GM20000 (cell line): ENCODE measurements around the gene TANGO6.

Experiments used
- DNase-seq: peaks from one replicate; pipeline ENCODE4 v3.0.0; 2012; ENCODE audit warnings: low spot score
- CTCF ChIP-seq: IDR thresholded peaks from 2 replicates; pipeline ENCODE4 v1.5.1; 2012; ENCODE audit warnings: mild to moderate bottlenecking, control low read depth; ENCODE audit errors: extremely low read depth, missing control alignments

The TANGO6 gene

GRCh38 chr16:69109486-69110270, 266.3 kb downstream of the TANGO6 start:
- TF ChIP-seq CTCF, result no peak
- no peak for DNase-seq

GRCh38 chr16:69110406-69110805, 267.1 kb downstream of the TANGO6 start:
- TF ChIP-seq CTCF, result no peak
- DNase-seq, result no peak

- no peak for DNase-seq
- TF ChIP-seq CTCF, result no peak
Measured at GRCh38 chr16:69111216-69111875, 268.0 kb downstream of the TANGO6 start.

GRCh38 chr16:69111876-69112230, 268.5 kb downstream of the TANGO6 start:
- TF ChIP-seq CTCF, result no peak
- DNase-seq, result no peak

GRCh38 chr16:69112285-69113129, 269.2 kb downstream of the TANGO6 start:
- peak; percentile 81 for DNase-seq

GRCh38 chr16:69113216-69113615, 269.9 kb downstream of the TANGO6 start:
- TF ChIP-seq CTCF, result no peak
- DNase-seq, result no peak

More at GRCh38 chr16:69112285-69113129, 269.2 kb downstream of the TANGO6 start:
- peak; percentile 79 for TF ChIP-seq CTCF

GRCh38 chr16:69114346-69114975, 271.1 kb downstream of the TANGO6 start:
- TF ChIP-seq CTCF, result no peak
- DNase-seq, result no peak
